K562 (cell line): ENCODE measurements around the gene LEMD1. TPM values are rescaled to one million over a fixed set of nuclear protein-coding genes. Genes with fewer than 3 reads are reported as not detected.

Source experiments
- E2F5 ChIP-seq: sonication (generic); formaldehyde crosslinking; IDR thresholded peaks from 2 replicates; pipeline ENCODE4 v1.8.0; 2022; ENCODE audit warnings: mild to moderate bottlenecking, missing genetic modification reagents
- HDAC6 ChIP-seq: IDR thresholded peaks from 2 replicates; pipeline ENCODE4 v1.6.1; 2012; ENCODE audit warnings: low read depth, mild to moderate bottlenecking, control low read depth, inconsistent platforms, low read length, moderate library complexity
- IRF9 ChIP-seq: fragments of 450-650 bp; IDR thresholded peaks from 2 replicates; pipeline ENCODE4 v1.6.1; 2016; ENCODE audit warnings: missing biosample characterization, missing genetic modification characterization
- OTX1 ChIP-seq: fragments of 450-650 bp; formaldehyde crosslinking; IDR thresholded peaks from 2 replicates; pipeline ENCODE4 v1.4.0; 2022; ENCODE audit warnings: mild to moderate bottlenecking
- POLR2G ChIP-seq: fragments of 200-400 bp; formaldehyde crosslinking; IDR thresholded peaks from 2 replicates; pipeline ENCODE4 v1.6.1; 2017; ENCODE audit warnings: low read depth, mild to moderate bottlenecking, antibody characterized with exemption, low read length, moderate library complexity
- RREB1 ChIP-seq: fragments of 250-450 bp; sonication (Bioruptor Pico); IDR thresholded peaks from 2 replicates; pipeline ENCODE4 v1.4.0; 2020
- ZBTB12 ChIP-seq: fragments of 250-450 bp; sonication (Bioruptor Pico); IDR thresholded peaks from 2 replicates; pipeline ENCODE4 v1.4.0; 2020
- ZNF197 ChIP-seq: fragments of 200-800 bp; sonication (Bioruptor generic); IDR thresholded peaks from 2 replicates; pipeline ENCODE4 v1.6.1; 2016; ENCODE audit warnings: low read depth, missing genetic modification characterization, missing compliant biosample characterization
- ZNF57 ChIP-seq: fragments of 450-650 bp; formaldehyde crosslinking; IDR thresholded peaks from 2 replicates; pipeline ENCODE4 v1.4.0; 2020; ENCODE audit warnings: mild to moderate bottlenecking, moderate library complexity
- ZNF644 ChIP-seq: fragments of 200-800 bp; sonication (Bioruptor generic); IDR thresholded peaks from 2 replicates; pipeline ENCODE4 v1.6.1; 2016; ENCODE audit warnings: low read depth, missing genetic modification characterization, missing compliant biosample characterization
- ZNF655 ChIP-seq: fragments of 250-450 bp; sonication (Bioruptor Pico); IDR thresholded peaks from 2 replicates; pipeline ENCODE4 v1.5.0; 2021
- polyA plus RNA-seq, 8 experiments: library from polyadenylated mRNA; depleted of rRNA in 4 of 8; stranded (reverse) in 5 of 8; unstranded in 3 of 8; fragments of >200 nt; fragmentation: Nextera tagmentation in 2 of 8; fragmentation: Illumina TruSeq in 1 of 8; extraction: Ambion mirVana in 2 of 8; extraction: Trizol in 1 of 8; gene quantifications; 2 replicates each; pipeline versions ENCODE4 v1.2.1 to v1.2.3, GENCODE V29; 2011 to 2014; ENCODE audit warnings: inconsistent platforms in 1 of 8, missing spikeins in 1 of 8
- total RNA-seq, 7 experiments: library from RNA; depleted of rRNA in 6 of 7; stranded (reverse); fragments of >200 nt in 6 of 7; fragmentation: Illumina TruSeq in 2 of 7; extraction: Trizol in 2 of 7; gene quantifications; 2 replicates each; pipeline versions ENCODE4 v1.2.1 to v1.2.3, GENCODE V29; 2011 to 2021; ENCODE audit warnings: low replicate concordance in 1 of 7

Gene LEMD1
- total and polyA plus RNA-seq, 9 of the 15 experiments (the other 6 are each of a cell fraction or from before 2014, with no cell fraction given): 0.11 to 2.4 (median 0.57) TPM; not detected in 1

- TF ChIP-seq RREB1 (CRISPR knock-in tag) (no peak), IRF9 (tag) (no peak), ZNF655 (CRISPR knock-in tag) (no peak), ZNF57 (CRISPR knock-in tag) (no peak), ZBTB12 (no peak), ZNF644 (tag) (peak; percentile 85), E2F5 (peak; percentile 76; the same call in 1 of the 2 replicates), HDAC6 (no peak), OTX1 (CRISPR knock-in tag) (no peak), ZNF197 (CRISPR knock-in tag) (0 out of 2 replicates have a peak, but pooled peaks have one; percentile 60), POLR2G (no peak)
These were observed 37.1 kb upstream of the LEMD1 start (continued) for GRCh38 chr1:205458777-205459566.
